NCI-H774 (cell line): Measurements from ENCODE around the gene TRAPPC3.

Source experiments
- DNase-seq: peaks from one replicate; lab custom pipeline; 2025; lab: John Stamatoyannopoulos, UW

The TRAPPC3 gene

GRCh38 chr1:36125129-36125991, 23.9 kb downstream of the TRAPPC3 start, which contains the start of gene COL8A2:
COL8A2 (minus strand) TSS chr1:36125222; CDS start chr1:36100242, 24,980 bp downstream.
- no peak for DNase-seq

DNA sequence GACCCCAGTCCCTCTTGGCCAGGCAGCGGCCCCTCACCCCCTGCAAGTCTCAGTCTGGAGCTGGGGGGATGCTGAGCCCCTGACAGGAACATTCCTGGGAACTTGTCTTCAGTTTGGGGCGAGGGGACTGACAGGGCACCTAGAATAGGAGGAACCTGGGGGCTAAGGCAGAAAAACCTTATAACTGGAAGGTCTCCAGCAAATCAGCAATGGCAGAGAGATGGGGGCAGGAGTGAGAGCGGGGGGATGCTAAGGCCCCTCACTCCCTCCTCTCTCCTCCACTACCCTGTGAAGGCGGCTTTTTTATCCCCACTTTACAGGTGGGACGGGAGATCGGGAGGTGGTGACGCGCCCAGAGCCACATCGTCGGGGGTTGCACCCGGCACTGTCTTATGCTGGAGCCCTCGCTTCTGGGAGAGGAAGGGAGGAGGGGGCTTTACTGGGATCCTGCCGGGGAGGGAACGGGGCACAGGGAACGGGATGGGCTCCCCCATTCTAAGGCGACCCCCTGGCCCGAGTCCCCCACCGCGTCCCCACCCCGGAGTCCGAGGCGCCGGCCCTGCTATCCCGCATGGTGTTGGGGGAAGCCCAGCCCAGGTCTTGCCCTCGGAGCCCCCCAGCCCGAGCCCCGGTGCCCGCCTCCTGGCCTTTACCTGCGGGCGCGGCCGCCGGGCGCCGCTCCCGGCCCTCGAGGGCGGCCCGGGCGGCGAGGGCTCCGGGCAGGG, 24.7 kb downstream of the TRAPPC3 start:
- DNase-seq = no peak

DNA sequence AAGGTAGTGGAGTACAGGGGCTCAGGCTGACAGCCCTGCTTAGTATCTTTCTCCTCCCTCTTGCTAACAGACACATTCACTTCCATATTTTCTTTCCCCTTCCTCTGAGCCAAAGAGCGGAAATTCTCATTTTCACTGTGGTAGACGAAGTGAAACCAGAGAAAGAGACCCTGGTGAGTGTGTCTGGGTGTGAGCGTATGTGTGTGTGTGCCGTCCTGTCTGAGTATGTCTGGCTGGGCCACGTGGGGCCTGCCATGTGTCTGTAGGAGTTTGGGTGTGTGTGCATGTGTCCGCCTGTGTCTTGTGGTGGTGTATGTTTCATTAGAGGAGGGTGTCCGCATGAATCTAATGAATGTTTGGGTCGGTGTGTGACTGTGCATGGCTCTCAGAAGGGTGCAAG, 25.9 kb downstream of the TRAPPC3 start:
- no peak for DNase-seq

DNA sequence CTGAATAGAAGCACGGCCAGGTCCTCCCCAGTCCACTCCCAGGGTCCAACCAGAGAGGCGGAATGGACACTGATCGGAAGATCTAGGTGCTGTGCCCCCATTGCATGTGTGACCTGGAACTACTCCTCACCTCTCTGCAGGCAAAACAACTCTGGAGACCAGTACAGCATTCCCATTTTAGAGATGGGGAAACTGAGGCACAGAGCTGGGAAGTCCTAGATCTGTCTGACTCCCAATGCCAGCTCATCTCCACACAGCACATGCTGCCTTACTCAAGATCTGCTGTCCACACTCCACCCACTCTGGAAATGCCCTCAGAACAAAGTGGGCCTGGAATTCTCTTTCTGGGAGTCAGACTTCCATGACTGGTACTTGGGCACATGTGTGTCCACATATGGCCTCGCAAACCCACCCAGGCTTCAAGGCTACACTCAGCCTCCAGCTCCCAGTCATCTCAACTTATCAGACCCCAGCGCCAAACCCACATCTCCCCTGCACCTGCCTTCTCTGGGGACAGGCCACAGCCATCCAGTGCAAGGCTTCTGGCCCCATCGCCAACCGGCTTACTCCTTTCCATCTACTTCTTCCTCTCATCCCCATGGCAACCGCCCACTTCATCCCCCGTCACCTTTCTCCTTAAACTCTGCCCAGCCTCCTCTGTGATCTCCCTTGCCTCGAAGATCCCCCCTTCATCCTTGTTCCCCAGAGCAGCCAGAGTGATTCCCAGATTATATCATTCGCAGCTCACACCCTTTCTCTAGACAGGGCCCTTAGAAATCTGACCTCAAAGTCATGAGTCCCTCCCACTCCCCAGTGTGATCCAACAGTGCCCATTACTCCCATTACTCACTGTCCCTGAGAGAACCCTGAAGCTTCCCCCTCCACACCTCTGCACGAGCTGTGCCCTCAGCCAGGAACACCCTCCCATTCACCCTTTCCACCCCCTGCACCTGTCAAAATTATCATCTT, 26.9 kb downstream of the TRAPPC3 start:
- no peak for DNase-seq

- DNase-seq = no peak
These were observed 29.8 kb downstream of the TRAPPC3 start for GRCh38 chr1:36119456-36119855.

DNA sequence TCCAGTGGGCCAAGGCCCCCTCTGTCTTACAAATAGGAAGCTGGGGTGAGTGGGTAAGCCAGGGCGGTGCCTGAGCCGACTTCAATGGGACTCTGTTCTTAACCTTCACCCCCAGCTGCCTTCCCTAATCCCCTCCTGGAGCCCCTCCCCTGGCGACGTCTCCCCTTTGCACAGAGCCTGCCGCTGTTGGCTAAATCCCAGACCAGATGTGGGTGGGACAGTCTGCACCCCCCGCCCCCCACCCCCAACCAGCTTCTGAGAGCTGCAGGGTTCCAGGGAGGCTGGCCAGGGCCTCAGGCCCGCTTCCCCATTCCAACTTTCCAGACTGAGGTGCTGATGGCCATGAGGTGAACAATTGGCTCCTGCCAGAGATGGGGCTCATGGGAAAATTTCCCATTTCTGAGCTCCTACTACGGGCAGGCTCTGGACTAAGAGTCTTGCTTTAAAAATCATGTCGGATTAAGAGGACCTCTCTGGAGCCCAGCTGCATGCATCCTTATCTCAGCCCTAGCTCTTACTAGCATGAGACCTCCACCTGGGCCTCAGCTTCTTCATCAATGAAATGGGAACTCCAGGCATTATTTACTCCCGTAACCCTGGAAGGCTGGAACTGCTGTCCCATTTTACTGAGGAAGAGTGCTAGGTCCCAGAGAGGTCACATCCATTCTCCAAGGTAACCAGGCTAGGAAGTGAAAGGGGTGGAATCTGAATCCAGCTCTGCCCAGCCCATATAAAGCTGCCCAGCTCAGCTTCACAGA, 30.7 kb downstream of the TRAPPC3 start:
- DNase-seq = no peak

DNA sequence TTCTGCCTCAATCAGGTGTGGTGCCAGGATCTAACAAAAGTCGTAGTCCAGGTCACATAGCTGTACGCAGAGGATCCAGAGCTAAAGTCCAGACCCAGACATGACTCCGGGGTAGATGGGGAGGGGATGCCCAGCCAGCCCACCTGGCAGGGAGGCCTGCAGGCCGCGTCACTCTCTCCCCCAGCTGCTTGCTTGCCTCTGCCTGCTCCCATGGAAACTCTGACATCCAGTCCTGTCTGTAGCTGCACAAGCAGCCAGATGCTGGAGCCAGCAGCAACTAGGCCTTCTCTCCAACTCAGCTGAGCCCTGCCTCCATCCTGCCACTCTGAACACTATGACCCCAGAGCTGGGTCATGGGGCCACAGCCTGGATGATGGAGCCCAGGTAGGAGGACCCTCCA, 32.4 kb downstream of the TRAPPC3 start:
- no peak for DNase-seq

DNA sequence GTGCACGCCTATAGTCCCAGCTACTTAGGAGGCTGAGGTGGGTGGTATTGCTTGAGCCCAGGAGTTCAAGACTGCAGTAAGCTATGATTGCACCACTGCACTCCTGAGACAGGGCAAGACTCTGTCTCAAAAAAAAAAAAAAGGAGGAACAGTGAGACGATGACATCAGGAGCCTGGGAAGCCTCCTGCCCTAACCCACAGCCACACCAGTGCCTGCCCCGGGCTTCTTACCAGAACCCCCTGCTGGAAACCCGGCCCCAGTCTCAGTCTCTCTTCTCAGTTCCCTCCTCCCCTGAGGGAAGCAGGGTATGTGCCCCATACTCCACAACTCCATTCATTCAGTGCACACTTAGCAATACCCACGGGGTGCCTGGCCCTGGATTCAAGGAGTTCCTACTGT, 33.4 kb downstream of the TRAPPC3 start:
- no peak for DNase-seq

DNA sequence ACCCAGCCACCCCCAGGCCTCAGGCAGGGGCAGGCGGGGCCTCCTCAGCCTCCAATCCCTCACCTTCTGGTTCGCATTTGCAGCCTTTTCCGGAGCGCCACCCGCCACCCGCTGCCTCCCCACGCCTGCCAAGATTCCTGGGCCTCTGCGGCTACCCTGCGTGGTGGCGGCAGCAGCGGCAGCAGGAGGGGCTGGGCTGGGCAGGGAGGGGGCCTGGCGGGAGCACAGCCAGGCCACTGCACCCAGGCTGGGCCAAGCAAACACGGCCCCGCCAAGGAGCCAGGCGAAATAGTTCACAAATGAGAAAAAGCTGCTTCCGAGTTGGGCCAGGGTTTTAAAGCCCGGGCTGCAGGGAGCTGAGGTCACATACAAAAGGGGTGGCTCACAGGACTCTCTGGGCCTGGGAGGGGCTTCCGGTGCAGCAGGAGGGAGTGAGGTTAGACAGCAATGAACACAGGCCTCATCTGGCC, 34.1 kb downstream of the TRAPPC3 start:
- no peak for DNase-seq

DNA sequence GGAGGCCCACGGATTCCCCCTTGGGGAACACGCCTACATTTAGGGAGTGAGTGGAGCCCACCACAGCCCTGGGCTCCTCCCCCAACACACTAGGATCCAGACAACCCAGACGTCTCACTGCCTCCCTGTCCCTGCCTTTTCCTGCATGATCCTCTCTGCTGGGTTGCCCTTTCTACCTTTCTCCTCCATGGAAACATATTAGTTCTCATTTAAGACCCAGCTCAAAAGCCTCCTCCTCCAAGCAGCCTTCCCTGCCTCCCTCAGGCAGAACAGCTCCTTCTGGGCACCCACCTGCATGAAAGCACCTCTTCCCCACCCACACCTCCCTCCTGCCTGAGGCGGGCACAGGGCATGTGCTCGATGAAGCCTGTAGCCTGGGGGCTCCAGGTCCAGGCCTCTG, 34.9 kb downstream of the TRAPPC3 start:
- DNase-seq = no peak

- no peak for DNase-seq
These were observed 36.5 kb downstream of the TRAPPC3 start for GRCh38 chr1:36112823-36113222.

DNA sequence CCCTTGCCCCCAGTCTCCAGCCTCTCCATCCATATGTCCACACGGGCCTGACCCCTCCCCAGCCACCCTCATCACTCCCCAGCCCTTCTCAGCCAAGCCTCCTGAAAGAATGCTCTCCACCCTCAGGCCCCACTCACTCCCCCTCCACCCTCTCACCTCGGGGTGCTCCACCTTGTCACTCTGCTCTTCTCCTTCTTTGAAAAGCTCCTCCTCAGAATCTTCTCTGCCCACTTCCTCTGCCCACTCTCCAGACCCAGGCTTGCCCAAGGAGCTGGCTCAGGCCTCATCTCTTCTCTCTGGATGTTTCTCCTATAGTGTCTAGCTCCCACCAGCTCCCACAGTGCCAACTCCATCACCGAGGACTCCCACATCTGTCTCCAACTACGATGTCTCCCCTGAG, 38.1 kb downstream of the TRAPPC3 start:
- no peak for DNase-seq

DNA sequence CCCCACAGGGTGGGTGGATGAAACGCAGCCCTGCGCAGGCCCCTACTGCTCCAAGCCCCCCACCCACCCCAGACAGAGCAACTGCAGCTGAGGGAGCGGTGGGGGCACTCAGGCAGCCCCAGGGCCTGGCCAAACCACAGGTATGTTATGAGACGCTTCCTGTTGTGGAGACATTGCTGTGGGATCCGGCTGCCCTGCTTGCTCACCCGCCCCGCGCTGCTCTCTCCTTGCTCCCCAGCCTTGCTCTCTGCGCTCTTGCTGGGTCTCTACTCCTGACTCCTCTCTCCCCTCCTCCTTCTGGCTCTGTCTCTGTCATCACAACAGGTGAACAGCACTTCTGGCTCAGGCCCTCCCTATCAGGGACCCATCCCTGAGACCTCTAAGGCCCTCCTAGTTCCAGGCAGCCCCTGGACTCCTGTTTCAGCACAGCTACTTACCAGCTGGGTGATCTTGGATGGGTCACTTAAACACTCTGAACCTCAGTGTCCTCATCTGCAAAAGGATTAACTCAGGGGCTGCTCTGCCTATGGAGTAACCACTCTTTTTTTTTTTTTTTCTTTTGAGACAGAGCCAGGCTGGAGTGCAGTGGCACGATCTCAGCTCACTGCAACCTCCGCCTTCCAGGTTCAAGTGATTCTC, 40.1 kb downstream of the TRAPPC3 start:
- DNase-seq = no peak

DNA sequence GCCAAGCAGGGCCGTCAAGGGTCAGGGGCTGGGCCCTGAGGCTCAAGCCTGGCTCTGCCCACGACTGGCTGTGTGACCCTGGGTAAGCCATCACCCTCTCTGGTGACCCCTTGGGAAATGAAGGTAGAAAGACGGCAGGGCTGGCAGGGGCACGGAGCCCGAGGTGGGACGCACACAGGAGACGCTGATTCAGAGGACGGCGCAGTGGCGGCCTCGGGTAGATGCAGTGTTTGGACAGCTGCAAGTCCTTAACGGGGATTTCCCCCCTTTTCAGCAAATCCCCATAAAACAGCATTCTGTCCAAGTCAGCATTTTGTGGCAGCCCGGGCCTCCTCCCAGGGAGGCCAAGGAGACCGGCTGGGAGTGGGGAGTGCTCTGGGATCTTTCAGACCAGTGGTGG, 41.0 kb downstream of the TRAPPC3 start:
- DNase-seq = no peak

DNA sequence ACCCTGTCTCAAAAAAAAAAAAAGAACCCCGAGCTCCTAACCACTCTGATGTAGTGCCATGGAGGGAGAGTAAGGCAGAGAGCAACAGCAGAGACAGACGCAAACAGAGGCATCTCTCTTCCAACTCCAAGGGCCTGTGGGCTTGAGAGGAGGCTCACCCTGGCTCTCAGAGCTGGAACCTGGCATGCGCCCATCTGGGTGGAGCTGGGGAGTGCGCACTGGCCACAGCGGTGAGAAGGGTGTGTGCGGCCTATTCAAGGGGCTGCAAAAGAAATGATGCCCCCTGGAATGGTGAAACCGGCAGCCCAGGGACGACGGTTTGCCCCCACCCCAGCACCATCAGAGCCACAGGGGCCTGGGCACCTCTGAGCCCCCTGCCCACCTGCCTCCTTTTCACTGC, 41.9 kb downstream of the TRAPPC3 start:
- no peak for DNase-seq

DNA sequence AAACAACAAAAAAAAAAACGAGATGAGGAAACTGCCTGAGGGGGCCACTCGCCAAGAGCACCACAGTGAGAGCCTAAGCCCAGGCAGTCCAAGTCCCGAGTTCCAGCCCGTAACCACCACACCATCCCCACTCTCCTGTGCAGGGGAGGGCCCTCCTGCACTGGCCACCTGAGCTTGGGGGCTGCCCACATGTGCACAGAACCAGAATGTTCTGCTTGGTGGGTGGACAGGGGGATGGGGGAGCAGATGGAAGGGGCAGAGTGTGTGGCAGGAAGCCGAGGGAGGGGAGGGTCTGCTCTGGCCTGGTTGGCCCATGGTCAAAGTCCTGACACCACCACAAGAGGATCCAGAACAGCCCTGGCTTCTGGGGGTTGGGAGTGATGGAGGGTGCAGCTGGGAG, 43.0 kb downstream of the TRAPPC3 start:
- DNase-seq = no peak

- DNase-seq = no peak
These were observed 47.7 kb downstream of the TRAPPC3 start for GRCh38 chr1:36101546-36101945.

- DNase-seq = no peak
These were observed 48.9 kb downstream of the TRAPPC3 start for GRCh38 chr1:36100376-36100775.

- DNase-seq = peak; percentile 78
These were observed 49.5 kb downstream of the TRAPPC3 start for GRCh38 chr1:36099681-36100341.

DNA sequence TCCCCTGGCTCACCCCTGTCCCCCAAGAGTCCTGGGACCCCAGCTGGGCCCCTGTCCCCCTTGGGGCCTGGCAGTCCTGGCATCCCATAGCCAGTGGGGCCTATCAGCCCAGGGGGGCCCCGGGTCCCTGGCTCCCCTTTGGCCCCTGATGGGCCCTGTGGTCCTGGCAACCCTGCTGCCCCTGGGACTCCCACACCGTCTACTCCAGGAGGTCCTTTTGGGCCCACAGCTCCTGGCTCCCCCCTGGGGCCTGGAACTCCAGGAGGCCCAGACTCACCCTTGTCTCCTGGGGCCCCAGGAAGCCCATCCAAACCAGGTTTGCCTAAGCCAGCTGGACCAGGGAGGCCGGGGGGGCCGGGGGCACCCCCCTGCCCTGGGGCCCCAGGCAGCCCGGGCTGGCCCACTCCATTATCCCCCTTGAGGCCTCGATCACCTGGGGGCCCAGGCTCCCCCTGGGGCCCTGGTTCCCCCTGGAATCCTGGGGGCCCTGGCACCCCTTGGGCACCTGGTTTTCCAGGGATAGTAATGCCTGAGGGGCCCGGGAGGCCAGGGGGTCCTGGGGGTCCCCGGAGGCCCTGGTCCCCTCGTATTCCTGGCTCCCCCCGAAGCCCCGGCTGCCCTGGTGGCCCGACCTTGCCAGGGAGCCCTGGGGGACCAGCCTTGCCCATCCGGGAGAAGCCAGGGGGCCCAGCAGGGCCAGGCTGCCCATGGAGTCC, 50.5 kb downstream of the TRAPPC3 start:
- DNase-seq = no peak
